Smooth muscle cell (in vitro differentiated cells): ENCODE data around the gene CRYBB1. TPM values are rescaled to one million over a fixed set of nuclear protein-coding genes. Genes with fewer than 3 reads are reported as not detected.

ENCODE experiments used
- DNase-seq: peaks from one replicate; lab custom pipeline; 2025; ENCODE audit not compliant: unreplicated experiment; lab: John Stamatoyannopoulos, UW
- H2AFZ ChIP-seq: fragments of 200-600 bp; sonication (generic); 2 replicates; pipeline ENCODE4 v1.6.0; 2016; ENCODE audit warnings: antibody characterized with exemption, low read depth, mild to moderate bottlenecking
- H3F3A ChIP-seq: fragments of 200-600 bp; sonication (generic); 2 replicates; pipeline ENCODE4 v1.6.0; 2017; ENCODE audit warnings: antibody characterized with exemption, low read depth
- H3K27ac ChIP-seq: fragments of 200-600 bp; sonication (generic); 2 replicates; pipeline ENCODE4 v1.5.1; 2016; ENCODE audit warnings: low read depth, mild to moderate bottlenecking
- H3K27me3 ChIP-seq: fragments of 200-600 bp; sonication (generic); 2 replicates; pipeline ENCODE4 v1.6.1; 2016; ENCODE audit warnings: low read depth, mild to moderate bottlenecking
- H3K36me3 ChIP-seq: fragments of 200-600 bp; sonication (generic); 2 replicates; pipeline ENCODE4 v1.5.1; 2016; ENCODE audit warnings: low read depth
- H3K4me1 ChIP-seq: fragments of 200-600 bp; sonication (generic); 2 replicates; pipeline ENCODE4 v1.5.1; 2016; ENCODE audit warnings: low read depth
- H3K4me2 ChIP-seq: fragments of 200-600 bp; sonication (generic); 2 replicates; pipeline ENCODE4 v1.6.0; 2016; ENCODE audit warnings: mild to moderate bottlenecking
- H3K4me3 ChIP-seq: fragments of 200-600 bp; sonication (generic); 2 replicates; pipeline ENCODE4 v1.5.1; 2016; ENCODE audit warnings: mild to moderate bottlenecking
- H3K79me2 ChIP-seq: fragments of 200-600 bp; sonication (generic); 2 replicates; pipeline ENCODE4 v1.6.0; 2016; ENCODE audit warnings: low read depth, mild to moderate bottlenecking
- H3K9ac ChIP-seq: fragments of 200-600 bp; sonication (generic); 2 replicates; pipeline ENCODE4 v1.6.0; 2016; ENCODE audit warnings: low read depth
- H3K9me3 ChIP-seq: fragments of 200-600 bp; sonication (generic); replicated peaks from 2 replicates; pipeline ENCODE4 v1.5.1; 2016; ENCODE audit warnings: low read depth
- H4K20me1 ChIP-seq: fragments of 200-600 bp; sonication (generic); 2 replicates; pipeline ENCODE4 v1.6.0; 2016; ENCODE audit warnings: low read depth
- CTCF ChIP-seq: fragments of 200-600 bp; sonication (generic); IDR thresholded peaks from 2 replicates; pipeline ENCODE4 v1.5.1; 2017; ENCODE audit warnings: borderline replicate concordance, mild to moderate bottlenecking, antibody characterized with exemption; ENCODE audit not compliant: insufficient read depth, poor library complexity, severe bottlenecking
- WGBS: methylation state at CpG from one replicate; pipeline ENCODE4 v1.1.7; 2016; ENCODE audit warnings: low lambda C conversion rate; 5-methylcytosine and 5-hydroxymethylcytosine counted together
- polyA plus RNA-seq: library from polyadenylated mRNA; unstranded; fragments of >200 nt; fragmentation: Nextera tagmentation; extraction: Ambion mirVana; gene quantifications from 2 replicates; pipeline ENCODE4 v1.2.1, GENCODE V29; 2016
- total RNA-seq: library from RNA; depleted of rRNA; stranded (reverse); fragments of >200 nt; gene quantifications from 2 replicates; pipeline ENCODE4 v1.2.3, GENCODE V29; 2014

CRYBB1 gene
- total and polyA plus RNA-seq, 2 experiments from 2014 or later: not detected

DNA sequence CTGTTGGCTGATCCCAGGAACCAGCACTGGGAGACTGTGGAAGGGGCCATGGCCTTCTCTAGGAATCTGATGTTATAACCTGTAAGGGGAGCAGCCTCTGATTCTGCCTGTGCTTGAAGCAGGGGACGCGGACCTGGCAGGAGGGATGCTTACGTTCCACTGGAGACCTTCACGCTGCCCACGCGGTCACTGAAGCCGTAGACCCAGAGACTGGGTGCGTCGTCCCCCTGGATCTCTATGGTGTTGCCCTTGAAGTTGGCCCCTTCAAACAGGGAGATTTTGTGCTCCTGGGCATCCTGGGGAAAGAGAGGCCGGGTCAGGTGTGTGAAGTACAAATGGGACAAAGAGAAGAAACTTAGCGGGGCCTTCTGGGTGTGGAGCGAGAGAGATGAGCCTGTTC lies 16.1 kb downstream of the CRYBB1 start:
- Histone ChIP-seq H3K9ac (no peak overlapping the region), H3K27ac (no peak overlapping the region), H3K4me1 (no peaks in the 10 kb centered on the region), H3K4me3 (no peak overlapping the region), H4K20me1 (no peaks in the 10 kb centered on the region), H3K4me2 (no peak overlapping the region), H2AFZ (no peak overlapping the region), H3K27me3 (no peaks in the 10 kb centered on the region), H3K36me3 (no peaks in the 10 kb centered on the region), H3K79me2 (no peaks in the 10 kb centered on the region), H3K9me3 (no peaks in the 10 kb centered on the region), H3F3A (no peaks in the 10 kb centered on the region)
- TF ChIP-seq CTCF: no peak
- DNase-seq: no peak
- WGBS: 92% methylated on average over 12 of the region's 12 CpGs

- no peaks in the 10 kb centered on the region for H3K36me3 ChIP-seq
- H3F3A ChIP-seq: no peaks in the 10 kb centered on the region
- no peak overlapping the region for H3K27ac ChIP-seq
- WGBS: 81% methylated on average over 11 of the region's 11 CpGs
- no peak overlapping the region for H3K4me2 ChIP-seq
- H2AFZ ChIP-seq: no peak overlapping the region
- H3K4me3 ChIP-seq: no peak overlapping the region
- H3K9ac ChIP-seq: no peak overlapping the region
- no peaks in the 10 kb centered on the region for H3K4me1 ChIP-seq
- H3K9me3 ChIP-seq: no peaks in the 10 kb centered on the region
- no peak for TF ChIP-seq CTCF
- no peak for DNase-seq
- no peaks in the 10 kb centered on the region for H3K27me3 ChIP-seq
- no peaks in the 10 kb centered on the region for H3K79me2 ChIP-seq
- no peaks in the 10 kb centered on the region for H4K20me1 ChIP-seq
These were observed 18.3 kb downstream of the CRYBB1 start for GRCh38 chr22:26599505-26599904.

DNA sequence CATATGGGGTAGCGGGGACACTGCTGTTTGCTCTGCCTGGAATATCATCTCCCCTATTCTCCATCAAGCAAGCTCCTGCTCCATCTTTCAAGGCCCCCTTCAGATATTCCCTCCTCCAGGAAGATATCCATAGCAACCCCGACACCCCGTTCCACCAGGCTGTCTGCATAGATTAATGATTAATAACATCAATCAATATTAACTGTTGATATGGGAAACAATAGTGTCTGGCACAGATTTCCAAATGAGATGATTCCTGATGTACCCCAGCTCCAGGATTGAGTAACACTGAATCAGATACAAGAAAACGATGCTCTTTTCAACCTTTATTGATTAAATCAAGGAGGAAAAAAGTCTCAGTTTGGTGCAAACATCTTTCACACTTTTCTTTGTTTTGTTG lies 20.3 kb downstream of the CRYBB1 start:
- no peaks in the 10 kb centered on the region for H3F3A ChIP-seq
- no peak overlapping the region for H3K27ac ChIP-seq
- H3K79me2 ChIP-seq: no peaks in the 10 kb centered on the region
- H3K4me2 ChIP-seq: no peak overlapping the region
- H3K36me3 ChIP-seq: no peaks in the 10 kb centered on the region
- no peaks in the 10 kb centered on the region for H3K27me3 ChIP-seq
- no peaks in the 10 kb centered on the region for H3K9me3 ChIP-seq
- TF ChIP-seq CTCF: no peak
- H2AFZ ChIP-seq: no peak overlapping the region
- no peak for DNase-seq
- WGBS: 97% methylated on average over 4 of the region's 4 CpGs
- H3K4me3 ChIP-seq: no peak overlapping the region
- H4K20me1 ChIP-seq: no peaks in the 10 kb centered on the region
- no peak overlapping the region for H3K9ac ChIP-seq
- no peaks in the 10 kb centered on the region for H3K4me1 ChIP-seq

DNA sequence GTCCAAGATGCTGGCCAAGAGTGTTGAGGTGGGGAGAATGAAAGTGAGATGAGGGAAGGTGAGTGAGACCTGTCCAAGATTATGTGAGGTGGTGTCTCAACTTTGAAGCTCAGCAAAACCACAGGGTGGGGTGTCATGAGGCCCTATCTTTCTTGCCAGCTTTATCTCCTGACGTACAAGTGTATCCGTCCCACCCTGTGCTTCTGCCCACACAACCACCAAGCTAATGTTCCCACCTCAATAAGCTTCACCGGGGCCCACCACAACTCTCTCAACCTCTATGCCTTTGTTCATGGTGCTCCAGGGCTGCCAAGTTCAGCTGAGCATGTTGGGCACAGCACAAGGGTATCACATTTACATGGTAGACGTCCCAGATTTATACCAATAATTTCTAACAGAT lies 20.8 kb downstream of the CRYBB1 start:
- H4K20me1 ChIP-seq: no peaks in the 10 kb centered on the region
- no peak for DNase-seq
- H3K4me3 ChIP-seq: no peak overlapping the region
- H3K36me3 ChIP-seq: no peaks in the 10 kb centered on the region
- no peak overlapping the region for H3K9ac ChIP-seq
- H3K27me3 ChIP-seq: no peaks in the 10 kb centered on the region
- WGBS: 83% methylated on average over 4 of the region's 4 CpGs
- no peak overlapping the region for H3K4me2 ChIP-seq
- no peak overlapping the region for H2AFZ ChIP-seq
- no peak for TF ChIP-seq CTCF
- no peak overlapping the region for H3K27ac ChIP-seq
- H3K79me2 ChIP-seq: no peaks in the 10 kb centered on the region
- H3K9me3 ChIP-seq: no peaks in the 10 kb centered on the region
- no peaks in the 10 kb centered on the region for H3K4me1 ChIP-seq
- no peaks in the 10 kb centered on the region for H3F3A ChIP-seq
